HG03103 (cell line): ENCODE results near the gene TEKT4.
"Not testable (repeated sequence)": the region's sequence is repeated elsewhere in the genome, so short reads cannot be mapped to it uniquely, and the experiment has no call there.

Experiments
- ATAC-seq: cut with Tn5 transposase; IDR thresholded peaks from one replicate; pipeline ENCODE4 v1.9.1; 2021; ENCODE audit warnings: low read depth; ENCODE audit not compliant: unreplicated experiment

The TEKT4 gene

GRCh38 chr2:94871226-94872087 lies at the start of gene TEKT4:
TEKT4 (plus strand) TSS chr2:94871430; CDS start chr2:94871580, 150 bp downstream.
- ATAC-seq, result no peak

GRCh38 chr2:94839224-94839623 lies 32.0 kb upstream of the TEKT4 start:
- not testable (repeated sequence) for ATAC-seq

- not testable (repeated sequence) for ATAC-seq
These were observed 14.4 kb upstream of the TEKT4 start for GRCh38 chr2:94856856-94857255.

GRCh38 chr2:94857367-94858162 lies 13.7 kb upstream of the TEKT4 start:
- ATAC-seq, result not testable (repeated sequence)

GRCh38 chr2:94858163-94858888 lies 12.9 kb upstream of the TEKT4 start:
- ATAC-seq, result not testable (repeated sequence)

- ATAC-seq, result no peak
These were observed 9.7 kb upstream of the TEKT4 start for GRCh38 chr2:94861308-94862152.

GRCh38 chr2:94862903-94863302 lies 8.3 kb upstream of the TEKT4 start:
- not testable (repeated sequence) for ATAC-seq

- no peak for ATAC-seq
These were observed 2.1 kb upstream of the TEKT4 start for GRCh38 chr2:94869131-94869530.

GRCh38 chr2:94869552-94870439 lies 1.4 kb upstream of the TEKT4 start:
- ATAC-seq, result no peak

- no peak for ATAC-seq
These were observed 597 bp upstream of the TEKT4 start for GRCh38 chr2:94870440-94871225.

- ATAC-seq, result no peak
These were observed 923 bp downstream of the TEKT4 start for GRCh38 chr2:94872088-94872618.

GRCh38 chr2:94872676-94873361 lies 1.6 kb downstream of the TEKT4 start:
- no peak for ATAC-seq

GRCh38 chr2:94873362-94874276 lies 2.4 kb downstream of the TEKT4 start:
- peak; percentile 10 for ATAC-seq

GRCh38 chr2:94874277-94874997 lies 3.2 kb downstream of the TEKT4 start:
- ATAC-seq, result peak; percentile 94

- no peak for ATAC-seq
These were observed 4.0 kb downstream of the TEKT4 start for GRCh38 chr2:94875064-94875819.
